SH-SY5Y (cell line): Measurements from ENCODE around the gene PNKP.

Source experiments
- GATA2 ChIP-seq: IDR thresholded peaks from 2 replicates; pipeline ENCODE4 v1.6.1; 2011; ENCODE audit warnings: mild to moderate bottlenecking, low read depth, low read length
- GATA3 ChIP-seq: IDR thresholded peaks from 2 replicates; pipeline ENCODE4 v1.6.1; 2011; ENCODE audit warnings: low read depth, mild to moderate bottlenecking, low read length, moderate library complexity

DNA sequence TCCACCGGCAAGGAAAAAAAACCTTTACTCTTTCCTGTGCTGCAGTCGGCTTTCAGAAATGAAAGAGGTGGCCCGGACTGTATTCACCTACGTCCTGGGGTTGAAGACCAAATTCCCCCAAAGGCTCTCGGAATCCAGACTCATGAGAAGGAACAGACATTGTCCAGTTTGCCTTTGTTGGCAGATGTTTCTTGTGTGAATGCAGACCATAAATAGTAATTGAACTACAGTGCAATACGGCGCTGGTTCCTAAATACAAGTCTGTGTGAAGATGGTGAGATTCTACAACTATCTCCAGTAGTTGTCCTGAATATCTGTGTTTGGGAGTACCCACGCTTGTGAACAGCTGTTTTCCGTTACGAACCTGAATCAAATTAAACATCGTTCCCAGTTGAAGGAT, 27.7 kb downstream of the PNKP start:
- TF ChIP-seq GATA2: no peak
- TF ChIP-seq GATA3: no peak
